GM12878 (cell line): Measurements from ENCODE around the gene UAP1L1. TPM values are rescaled to one million over a fixed set of nuclear protein-coding genes. Genes with fewer than 3 reads are reported as not detected.

ENCODE experiments used
- ATAC-seq: fragments of 200-7000 bp; cut with Tn5 transposase; 3 replicates; pipeline ENCODE4 v1.9.1; 2020; ENCODE audit warnings: mild to moderate bottlenecking, moderate library complexity
- BruUV-seq: library from RNA; stranded (reverse); fragments of 400-500 nt; replicated peaks from 2 replicates; lab custom pipeline; 2021; lab: Mats Ljungman, UMichigan
- CTCF ChIA-PET: fragments of 300-600 bp; sonication (Branson Sonifier 250); formaldehyde crosslinking; extraction: SDS; loops from one replicate; lab custom pipeline; 2021; ENCODE audit warnings: inconsistent platforms; lab: Yijun Ruan, JAX
- POLR2A ChIA-PET: fragments of 350-600 bp; formaldehyde crosslinking; extraction: SDS; loops from one replicate; lab custom pipeline; 2021; ENCODE audit warnings: inconsistent platforms; lab: Charles Lee
- RAD21 ChIA-PET: fragments of 300-600 bp; sonication (Branson Sonifier 250); formaldehyde crosslinking; loops from one replicate; lab custom pipeline; 2023; ENCODE audit warnings: antibody characterized with exemption; ENCODE audit not compliant: unreplicated experiment; lab: Charles Lee
- SMC1A ChIA-PET: fragments of 300-600 bp; sonication (Branson Sonifier 250); formaldehyde crosslinking; loops from one replicate; lab custom pipeline; 2023; ENCODE audit not compliant: unreplicated experiment, uncharacterized antibody; lab: Charles Lee
- DNase-seq: peaks from one replicate; pipeline ENCODE4 v3.0.0-alpha.2; 2011; ENCODE audit warnings: low read depth, low spot score
- FAIRE-seq: peaks from 3 replicates; lab custom pipeline; 2011; peaks lifted over from hg19 to GRCh38; lab: Jason Lieb, UNC
- H2AFZ ChIP-seq: 2 replicates; pipeline ENCODE4 v1.6.0; 2011; ENCODE audit warnings: low read depth, low read length, control low read depth; ENCODE audit not compliant: control insufficient read depth
- H3K27ac ChIP-seq: 2 replicates; pipeline ENCODE4 v1.5.1; 2011; ENCODE audit warnings: control low read depth; ENCODE audit not compliant: control insufficient read depth, insufficient read depth
- H3K27me3 ChIP-seq, 2 experiments: replicated peaks in 1 of 2; 2 replicates each; pipeline versions ENCODE4 v1.6.0 to v1.6.1; 2011; ENCODE audit warnings: low read length in 1 of 2; ENCODE audit not compliant: control insufficient read depth in 2 of 2, insufficient read depth in 2 of 2
- H3K36me3 ChIP-seq, 2 experiments: 2 replicates each; pipeline ENCODE4 v1.5.1; 2011; ENCODE audit warnings: low read length in 1 of 2; ENCODE audit not compliant: control insufficient read depth in 2 of 2, insufficient read depth in 2 of 2
- H3K4me1 ChIP-seq: 2 replicates; pipeline ENCODE4 v1.6.1; 2011; ENCODE audit warnings: mild to moderate bottlenecking, low read length, moderate library complexity, mixed read lengths; ENCODE audit not compliant: control insufficient read depth, insufficient read depth
- H3K4me2 ChIP-seq: 2 replicates; pipeline ENCODE4 v1.6.0; 2011; ENCODE audit warnings: control low read depth; ENCODE audit not compliant: control insufficient read depth, insufficient read depth
- H3K4me3 ChIP-seq: fragments of 200-600 bp; sonication (generic); 2 replicates; pipeline ENCODE4 v1.5.1; 2016
- H3K79me2 ChIP-seq: 2 replicates; pipeline ENCODE4 v1.6.0; 2011; ENCODE audit warnings: low read length; ENCODE audit not compliant: control insufficient read depth, insufficient read depth
- H3K9ac ChIP-seq: 2 replicates; pipeline ENCODE4 v1.8.0; 2011; ENCODE audit warnings: low read length, control low read depth, mixed read lengths; ENCODE audit not compliant: control insufficient read depth, insufficient read depth
- H3K9me3 ChIP-seq: replicated peaks from 3 replicates; pipeline ENCODE4 v1.5.1; 2011; ENCODE audit warnings: mild to moderate bottlenecking, low read length; ENCODE audit not compliant: control insufficient read depth, insufficient read depth
- H4K20me1 ChIP-seq: 2 replicates; pipeline ENCODE4 v1.6.0; 2011; ENCODE audit not compliant: control insufficient read depth, insufficient read depth
- CREM ChIP-seq: IDR thresholded peaks from 2 replicates; pipeline ENCODE4 v1.6.1; 2014; ENCODE audit warnings: antibody characterized with exemption, low read depth
- TARDBP ChIP-seq: IDR thresholded peaks from 2 replicates; pipeline ENCODE4 v1.6.1; 2016; ENCODE audit warnings: borderline replicate concordance
- WGBS: methylation state at CpG from one replicate; pipeline ENCODE4 v1.1.6; 2016; ENCODE audit warnings: low lambda C conversion rate; ENCODE audit not compliant: insufficient replicate concordance, insufficient coverage; ENCODE audit errors: missing lambda C conversion rate; 5-methylcytosine and 5-hydroxymethylcytosine counted together
- in situ Hi-C: fragments of 300-500 bp; cut with MboI; formaldehyde crosslinking; loops from 9 replicates; pipeline ENCODE4 v1.14.3; 2018; ENCODE audit warnings: mixed read lengths
- intact Hi-C: fragments of 100-400 bp; cut with micrococcal nuclease; formaldehyde crosslinking; loops from one replicate; pipeline ENCODE4 v1.14.2; 2022; ENCODE audit not compliant: unreplicated experiment
- polyA plus RNA-seq, 11 experiments: library from polyadenylated mRNA; depleted of rRNA in 4 of 11; unstranded in 6 of 11; stranded (reverse) in 5 of 11; fragments of >200 nt; fragmentation: Nextera tagmentation in 4 of 11; fragmentation: Illumina TruSeq in 1 of 11; extraction: Ambion mirVana in 4 of 11; extraction: Trizol in 1 of 11; gene quantifications; 1 replicate in 1 of 11; 2 replicates in 10 of 11; pipeline versions ENCODE4 v1.2.1 to v1.2.3, GENCODE V29; 2011 to 2016; ENCODE audit warnings: inconsistent platforms in 2 of 11, missing spikeins in 2 of 11, low read depth in 1 of 11
- total RNA-seq, 4 experiments: library from RNA; depleted of rRNA in 3 of 4; stranded (reverse); fragments of >200 nt in 3 of 4; fragmentation: Illumina TruSeq in 1 of 4; extraction: Trizol in 1 of 4; gene quantifications; 2 replicates each; pipeline versions ENCODE4 v1.2.1 to v1.2.3, GENCODE V29; 2013 to 2021
- TF ChIP-seq, protein P1 (sequence below): fragments of 450-650 bp; IDR thresholded peaks from 2 replicates; pipeline ENCODE4 v1.6.1; 2018; ENCODE audit warnings: borderline replicate concordance, mild to moderate bottlenecking; ENCODE audit not compliant: partially characterized antibody

Gene UAP1L1
- total and polyA plus RNA-seq, 10 of the 15 experiments (the other 5 are each of a cell fraction or from before 2014, with no cell fraction given), result 0.29 to 15.7 (median 5.8) TPM

- ChIA-PET POLR2A (interaction anchor here (0.7 to 7.7 kb wide), 17 partner anchors 13 to 287 kb away, joined by 3 to 166 read pairs (median 6); partner anchors contain the start of genes ANAPC2, CYSRT1, MAN1B1 and RNF208), RAD21 (interaction anchor here (0.7 to 3.6 kb wide), 11 partner anchors 22 to 110 kb away, joined by 3 to 54 read pairs (median 4); partner anchors contain the start of genes RNF208 and RNF224), CTCF (interaction anchor here (0.6 to 4.7 kb wide), 7 partner anchors 9 to 108 kb away, joined by 3 to 20 read pairs (median 4); partner anchors contain the start of gene CYSRT1), SMC1A (interaction anchor here (0.7 to 2.3 kb wide), 7 partner anchors 10 to 108 kb away, joined by 3 to 19 read pairs (median 4); partner anchors contain the start of genes MAN1B1, RNF224 and SSNA1)
- peaks cover 35% of the 10 kb centered on the region for H3K79me2 ChIP-seq
- H3K27me3 ChIP-seq, result no peaks in the 10 kb centered on the region
- TSS peak; percentile 76 for BruUV-seq
- peak; percentile 81 for FAIRE-seq
- H3K4me1 ChIP-seq, result peaks cover 20% of the 10 kb centered on the region
- under 1% methylated on average over 19 of the region's 19 CpGs for WGBS
- no peak overlapping the region for H2AFZ ChIP-seq
- intact Hi-C loops, result loop anchor here (5.0 kb wide), 1 partner anchor 59 kb away; the partner anchor contains the start of genes ANAPC2 and SSNA1
- DNase-seq, result no peak
- in situ Hi-C loops, result no loop called here
- no peaks in the 10 kb centered on the region for H3K9me3 ChIP-seq
- 0 out of 2 replicates have a peak, but pooled peaks have one; percentile 31 for TF ChIP-seq TARDBP
- TF ChIP-seq CREM, result 0 out of 2 replicates have a peak, but pooled peaks have one; percentile 19
- TF ChIP-seq, protein P1, sequence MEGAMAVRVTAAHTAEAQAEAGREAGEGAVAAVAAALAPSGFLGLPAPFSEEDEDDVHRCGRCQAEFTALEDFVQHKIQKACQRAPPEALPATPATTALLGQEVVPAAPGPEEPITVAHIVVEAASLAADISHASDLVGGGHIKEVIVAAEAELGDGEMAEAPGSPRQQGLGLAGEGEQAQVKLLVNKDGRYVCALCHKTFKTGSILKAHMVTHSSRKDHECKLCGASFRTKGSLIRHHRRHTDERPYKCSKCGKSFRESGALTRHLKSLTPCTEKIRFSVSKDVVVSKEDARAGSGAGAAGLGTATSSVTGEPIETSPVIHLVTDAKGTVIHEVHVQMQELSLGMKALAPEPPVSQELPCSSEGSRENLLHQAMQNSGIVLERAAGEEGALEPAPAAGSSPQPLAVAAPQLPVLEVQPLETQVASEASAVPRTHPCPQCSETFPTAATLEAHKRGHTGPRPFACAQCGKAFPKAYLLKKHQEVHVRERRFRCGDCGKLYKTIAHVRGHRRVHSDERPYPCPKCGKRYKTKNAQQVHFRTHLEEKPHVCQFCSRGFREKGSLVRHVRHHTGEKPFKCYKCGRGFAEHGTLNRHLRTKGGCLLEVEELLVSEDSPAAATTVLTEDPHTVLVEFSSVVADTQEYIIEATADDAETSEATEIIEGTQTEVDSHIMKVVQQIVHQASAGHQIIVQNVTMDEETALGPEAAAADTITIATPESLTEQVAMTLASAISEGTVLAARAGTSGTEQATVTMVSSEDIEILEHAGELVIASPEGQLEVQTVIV, result no peak
- peak overlapping the region; percentile 91 for H3K4me2 ChIP-seq
- peak overlapping the region; percentile 82 for H3K27ac ChIP-seq
- H3K36me3 ChIP-seq, result no peaks in the 10 kb centered on the region
- H3K4me3 ChIP-seq, result peak overlapping the region; percentile 72
- no peaks in the 10 kb centered on the region for H4K20me1 ChIP-seq
- peak overlapping the region; percentile 85 for H3K9ac ChIP-seq
- ATAC-seq, result peak; percentile 8; the same call in 1 of the 3 replicates
These were observed 51.0 kb downstream of the UAP1L1 start for GRCh38 chr9:137128158-137128861.
